WTC11 (cell line): ENCODE results near the gene STBD1. TPM values are rescaled to one million over a fixed set of nuclear protein-coding genes. Genes with fewer than 3 reads are reported as not detected.

Source experiments
- ATAC-seq: fragments of 200-7000 bp; cut with Tn5 transposase; 2 replicates; pipeline ENCODE4 v1.10.0; 2021; ENCODE audit warnings: mild to moderate bottlenecking, moderate library complexity
- Bru-seq: library from RNA; stranded (reverse); fragments of 400-500 nt; gene quantifications from one replicate; lab custom pipeline; 2021; lab: Mats Ljungman, UMichigan
- CTCF ChIA-PET: fragments of 300-600 bp; sonication (Branson Sonifier 250); formaldehyde crosslinking; loops from one replicate; lab custom pipeline; 2021; ENCODE audit warnings: antibody characterized with exemption; lab: Charles Lee
- POLR2A ChIA-PET: fragments of 350-600 bp; sonication (Branson Sonifier 250); formaldehyde crosslinking; loops from one replicate; lab custom pipeline; 2021; ENCODE audit warnings: antibody characterized with exemption; lab: Charles Lee
- DNase-seq: peaks from one replicate; pipeline ENCODE4 v3.0.0; 2021; ENCODE audit warnings: low spot score
- H3K27ac Mint-ChIP-seq: 2 replicates; pipeline ENCODE4 v1.8.0; 2021; ENCODE audit warnings: mixed read lengths
- H3K27me3 Mint-ChIP-seq: 2 replicates; pipeline ENCODE4 v1.8.0; 2021; ENCODE audit warnings: low read depth, mild to moderate bottlenecking, moderate library complexity, mixed read lengths
- H3K36me3 Mint-ChIP-seq: 2 replicates; pipeline ENCODE4 v1.8.0; 2021; ENCODE audit warnings: mixed read lengths
- H3K4me1 Mint-ChIP-seq: 2 replicates; pipeline ENCODE4 v1.8.0; 2022; ENCODE audit warnings: mixed read lengths
- H3K4me3 Mint-ChIP-seq: 2 replicates; pipeline ENCODE4 v1.8.0; 2021; ENCODE audit warnings: mild to moderate bottlenecking, moderate library complexity, mixed read lengths
- H3K9me3 Mint-ChIP-seq: 2 replicates; pipeline ENCODE4 v1.8.0; 2021; ENCODE audit warnings: mixed read lengths
- CTCF ChIP-seq: fragments of 200-600 bp; IDR thresholded peaks from 2 replicates; pipeline ENCODE4 v1.8.0; 2022; ENCODE audit warnings: antibody characterized with exemption
- GTF2I ChIP-seq: fragments of 250-450 bp; sonication (Bioruptor Pico); conservative IDR thresholded peaks from 2 replicates; pipeline ENCODE4 v1.4.0; 2021; ENCODE audit warnings: mild to moderate bottlenecking
- NFATC4 ChIP-seq: fragments of 250-450 bp; sonication (Bioruptor Pico); IDR thresholded peaks from 2 replicates; pipeline ENCODE4 v1.9.0; 2021; ENCODE audit warnings: mild to moderate bottlenecking
- NFYB ChIP-seq: sonication (generic); formaldehyde crosslinking; conservative IDR thresholded peaks from 2 replicates; pipeline ENCODE4 v1.8.0; 2022; ENCODE audit warnings: low read depth, missing genetic modification reagents
- RELA ChIP-seq: sonication (generic); formaldehyde crosslinking; IDR thresholded peaks from 2 replicates; pipeline ENCODE4 v1.8.1; 2022; ENCODE audit warnings: missing genetic modification reagents, mild to moderate bottlenecking, borderline replicate concordance
- SP1 ChIP-seq: sonication (generic); formaldehyde crosslinking; conservative IDR thresholded peaks from 2 replicates; pipeline ENCODE4 v1.8.1; 2022; ENCODE audit warnings: missing genetic modification reagents
- STAT6 ChIP-seq: sonication (generic); formaldehyde crosslinking; conservative IDR thresholded peaks from 2 replicates; pipeline ENCODE4 v1.8.1; 2023; ENCODE audit warnings: mild to moderate bottlenecking, low read depth, missing genetic modification reagents, moderate library complexity
- TCF7 ChIP-seq: sonication (generic); formaldehyde crosslinking; IDR thresholded peaks from 2 replicates; pipeline ENCODE4 v1.8.0; 2022; ENCODE audit warnings: mild to moderate bottlenecking, low read depth, missing genetic modification reagents, moderate library complexity
- TEAD4 ChIP-seq: sonication (generic); formaldehyde crosslinking; IDR thresholded peaks from 2 replicates; pipeline ENCODE4 v1.8.0; 2022; ENCODE audit warnings: mild to moderate bottlenecking, missing genetic modification reagents
- ZBTB43 ChIP-seq: sonication (generic); formaldehyde crosslinking; IDR thresholded peaks from 2 replicates; pipeline ENCODE4 v1.8.1; 2023; ENCODE audit warnings: mild to moderate bottlenecking, missing genetic modification reagents
- ZMAT4 ChIP-seq: fragments of 250-450 bp; sonication (Bioruptor Pico); IDR thresholded peaks from 2 replicates; pipeline ENCODE4 v1.9.0; 2021; ENCODE audit warnings: mild to moderate bottlenecking
- ZNF263 ChIP-seq: sonication (generic); formaldehyde crosslinking; IDR thresholded peaks from 2 replicates; pipeline ENCODE4 v1.8.1; 2022; ENCODE audit warnings: low read depth, mild to moderate bottlenecking, moderate library complexity, missing genetic modification reagents
- ZNF396 ChIP-seq: fragments of 250-450 bp; sonication (Bioruptor Pico); IDR thresholded peaks from 2 replicates; pipeline ENCODE4 v1.8.0; 2021; ENCODE audit warnings: mild to moderate bottlenecking, moderate library complexity, borderline replicate concordance
- ZNF532 ChIP-seq: fragments of 250-450 bp; sonication (Bioruptor Pico); IDR thresholded peaks from 2 replicates; pipeline ENCODE4 v1.9.0; 2021; ENCODE audit warnings: mild to moderate bottlenecking, borderline replicate concordance
- long read RNA-seq, 3 experiments: library from RNA in 1 of 3; library from capped mRNA in 1 of 3; library from polyadenylated mRNA in 1 of 3; unstranded in 2 of 3; stranded (forward) in 1 of 3; transcript quantifications; one replicate each; pipeline ENCODE4 v2.0.0, GENCODE V29; 2021
- total RNA-seq: library from RNA; stranded (reverse); gene quantifications from 3 replicates; pipeline ENCODE4 v1.2.3, GENCODE V29; 2021
- TF ChIP-seq, protein P1 (sequence below): sonication (generic); formaldehyde crosslinking; IDR thresholded peaks from 2 replicates; pipeline ENCODE4 v1.8.0; 2023; ENCODE audit warnings: missing genetic modification reagents, mild to moderate bottlenecking, borderline replicate concordance
- TF ChIP-seq, protein P2 (sequence below): sonication (generic); formaldehyde crosslinking; IDR thresholded peaks from 2 replicates; pipeline ENCODE4 v1.8.1; 2023; ENCODE audit warnings: mild to moderate bottlenecking, missing genetic modification reagents

Gene STBD1
- total RNA-seq (1.4 to 2.6 TPM (median 2.0 TPM) in 3 replicates), Bru-seq, nascent RNA (percentile 54 among the genes with signal in this experiment)
- long read RNA-seq, experiment 1, transcript STBD1-201 (2 exons, 3,420 nt): major isoform, 24 of 24 reads
- long read RNA-seq, experiment 1, partial matches to known transcripts: 0 of 24 reads
- long read RNA-seq, experiment 1, other reads (novel, unspliced or antisense): 0 of 24 reads
- long read RNA-seq, experiment 2, transcript STBD1-201 (2 exons, 3,420 nt): major isoform, 11 of 11 reads
- long read RNA-seq, experiment 2, partial matches to known transcripts: 0 of 11 reads
- long read RNA-seq, experiment 2, other reads (novel, unspliced or antisense): 0 of 11 reads
- long read RNA-seq, experiment 3, transcript STBD1-201 (2 exons, 3,420 nt): major isoform, 10 of 10 reads
- long read RNA-seq, experiment 3, partial matches to known transcripts: 0 of 10 reads
- long read RNA-seq, experiment 3, other reads (novel, unspliced or antisense): 0 of 10 reads

GRCh38 chr4:76305971-76306881 is at the start of gene STBD1:
Gene STBD1, plus strand, starts transcription at chr4:76306733. Its CDS starts 37 bp downstream, at chr4:76306770.
- Mint-ChIP-seq H3K27me3 (peaks cover 33% of the 10 kb centered on the region), H3K4me1 (peaks cover 12% of the 10 kb centered on the region), H3K27ac (no peak within 1 kb of the TSS), H3K9me3 (no peaks in the 10 kb centered on the region), H3K36me3 (peaks cover 7% of the 10 kb centered on the region; the same call in 1 of the 2 replicates), H3K4me3 (peak within 1 kb of the TSS; percentile 84)
- ChIA-PET POLR2A (interaction anchor here (0.6 to 1.3 kb wide), 5 partner anchors 28 to 756 kb away, joined by 3 to 4 read pairs (median 3); partner anchors contain the start of gene SCARB2), CTCF (interaction anchor here (0.6 to 3.0 kb wide), 12 partner anchors 12 to 739 kb away, joined by 3 to 46 read pairs (median 4); no protein-coding TSS in a partner anchor)
- peak; percentile 83 for DNase-seq
- ATAC-seq: peak; percentile 85
- TF ChIP-seq NFATC4 (CRISPR knock-in tag) (no peak), ZNF532 (CRISPR knock-in tag) (no peak), GTF2I (CRISPR knock-in tag) (no peak), ZNF396 (CRISPR knock-in tag) (no peak), TCF7 (CRISPR knock-in tag) (no peak), RELA (no peak; the same call in 1 of the 2 replicates), ZNF263 (CRISPR knock-in tag) (no peak), SP1 (CRISPR knock-in tag) (0 out of 2 replicates have a peak, but pooled peaks have one; percentile 50), ZMAT4 (CRISPR knock-in tag) (no peak), NFYB (no peak), ZBTB43 (CRISPR knock-in tag) (no peak), CTCF (no peak), STAT6 (CRISPR knock-in tag) (no peak), TEAD4 (no peak)
- TF ChIP-seq, protein P1, sequence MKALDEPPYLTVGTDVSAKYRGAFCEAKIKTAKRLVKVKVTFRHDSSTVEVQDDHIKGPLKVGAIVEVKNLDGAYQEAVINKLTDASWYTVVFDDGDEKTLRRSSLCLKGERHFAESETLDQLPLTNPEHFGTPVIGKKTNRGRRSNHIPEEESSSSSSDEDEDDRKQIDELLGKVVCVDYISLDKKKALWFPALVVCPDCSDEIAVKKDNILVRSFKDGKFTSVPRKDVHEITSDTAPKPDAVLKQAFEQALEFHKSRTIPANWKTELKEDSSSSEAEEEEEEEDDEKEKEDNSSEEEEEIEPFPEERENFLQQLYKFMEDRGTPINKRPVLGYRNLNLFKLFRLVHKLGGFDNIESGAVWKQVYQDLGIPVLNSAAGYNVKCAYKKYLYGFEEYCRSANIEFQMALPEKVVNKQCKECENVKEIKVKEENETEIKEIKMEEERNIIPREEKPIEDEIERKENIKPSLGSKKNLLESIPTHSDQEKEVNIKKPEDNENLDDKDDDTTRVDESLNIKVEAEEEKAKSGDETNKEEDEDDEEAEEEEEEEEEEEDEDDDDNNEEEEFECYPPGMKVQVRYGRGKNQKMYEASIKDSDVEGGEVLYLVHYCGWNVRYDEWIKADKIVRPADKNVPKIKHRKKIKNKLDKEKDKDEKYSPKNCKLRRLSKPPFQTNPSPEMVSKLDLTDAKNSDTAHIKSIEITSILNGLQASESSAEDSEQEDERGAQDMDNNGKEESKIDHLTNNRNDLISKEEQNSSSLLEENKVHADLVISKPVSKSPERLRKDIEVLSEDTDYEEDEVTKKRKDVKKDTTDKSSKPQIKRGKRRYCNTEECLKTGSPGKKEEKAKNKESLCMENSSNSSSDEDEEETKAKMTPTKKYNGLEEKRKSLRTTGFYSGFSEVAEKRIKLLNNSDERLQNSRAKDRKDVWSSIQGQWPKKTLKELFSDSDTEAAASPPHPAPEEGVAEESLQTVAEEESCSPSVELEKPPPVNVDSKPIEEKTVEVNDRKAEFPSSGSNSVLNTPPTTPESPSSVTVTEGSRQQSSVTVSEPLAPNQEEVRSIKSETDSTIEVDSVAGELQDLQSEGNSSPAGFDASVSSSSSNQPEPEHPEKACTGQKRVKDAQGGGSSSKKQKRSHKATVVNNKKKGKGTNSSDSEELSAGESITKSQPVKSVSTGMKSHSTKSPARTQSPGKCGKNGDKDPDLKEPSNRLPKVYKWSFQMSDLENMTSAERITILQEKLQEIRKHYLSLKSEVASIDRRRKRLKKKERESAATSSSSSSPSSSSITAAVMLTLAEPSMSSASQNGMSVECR: no peak; the same call in 1 of the 2 replicates
- TF ChIP-seq, protein P2, sequence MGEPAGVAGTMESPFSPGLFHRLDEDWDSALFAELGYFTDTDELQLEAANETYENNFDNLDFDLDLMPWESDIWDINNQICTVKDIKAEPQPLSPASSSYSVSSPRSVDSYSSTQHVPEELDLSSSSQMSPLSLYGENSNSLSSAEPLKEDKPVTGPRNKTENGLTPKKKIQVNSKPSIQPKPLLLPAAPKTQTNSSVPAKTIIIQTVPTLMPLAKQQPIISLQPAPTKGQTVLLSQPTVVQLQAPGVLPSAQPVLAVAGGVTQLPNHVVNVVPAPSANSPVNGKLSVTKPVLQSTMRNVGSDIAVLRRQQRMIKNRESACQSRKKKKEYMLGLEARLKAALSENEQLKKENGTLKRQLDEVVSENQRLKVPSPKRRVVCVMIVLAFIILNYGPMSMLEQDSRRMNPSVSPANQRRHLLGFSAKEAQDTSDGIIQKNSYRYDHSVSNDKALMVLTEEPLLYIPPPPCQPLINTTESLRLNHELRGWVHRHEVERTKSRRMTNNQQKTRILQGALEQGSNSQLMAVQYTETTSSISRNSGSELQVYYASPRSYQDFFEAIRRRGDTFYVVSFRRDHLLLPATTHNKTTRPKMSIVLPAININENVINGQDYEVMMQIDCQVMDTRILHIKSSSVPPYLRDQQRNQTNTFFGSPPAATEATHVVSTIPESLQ (CRISPR knock-in tag): no peak
